Muscle layer of duodenum (tissue), 2 donors: ENCODE results near the gene PLPPR3.

Source experiments
- H3K27ac ChIP-seq: one replicate; pipeline ENCODE4 v1.7.0; 2013; ENCODE audit warnings: mild to moderate bottlenecking, low read length
- H3K27me3 ChIP-seq: one replicate; pipeline ENCODE4 v1.7.0; 2013; ENCODE audit warnings: low read depth, mild to moderate bottlenecking, control low read depth, low read length
- H3K36me3 ChIP-seq, 2 donors: one replicate each; pipeline ENCODE4 v1.7.0; 2013; ENCODE audit warnings: low read length in 2 of 2, control low read depth in 1 of 2, mild to moderate bottlenecking in 1 of 2; ENCODE audit not compliant: insufficient read depth in 2 of 2, control insufficient read depth in 1 of 2
- H3K4me1 ChIP-seq, 2 donors: one replicate each; pipeline ENCODE4 v1.7.0; 2013; ENCODE audit warnings: low read length in 2 of 2, mild to moderate bottlenecking in 2 of 2, control low read depth in 1 of 2, moderate library complexity in 1 of 2; ENCODE audit not compliant: insufficient read depth in 2 of 2, control insufficient read depth in 1 of 2
- H3K4me3 ChIP-seq, 2 donors: one replicate each; pipeline ENCODE4 v1.7.0; 2013; ENCODE audit warnings: low read length in 2 of 2, low read depth in 1 of 2, mild to moderate bottlenecking in 1 of 2
- H3K9me3 ChIP-seq, 2 donors: one replicate each; pipeline ENCODE4 v1.7.0; 2013; ENCODE audit warnings: low read length in 2 of 2, control low read depth in 1 of 2, mild to moderate bottlenecking in 1 of 2; ENCODE audit not compliant: control insufficient read depth in 1 of 2
- donor health status: healthy.

The PLPPR3 gene, protein sequence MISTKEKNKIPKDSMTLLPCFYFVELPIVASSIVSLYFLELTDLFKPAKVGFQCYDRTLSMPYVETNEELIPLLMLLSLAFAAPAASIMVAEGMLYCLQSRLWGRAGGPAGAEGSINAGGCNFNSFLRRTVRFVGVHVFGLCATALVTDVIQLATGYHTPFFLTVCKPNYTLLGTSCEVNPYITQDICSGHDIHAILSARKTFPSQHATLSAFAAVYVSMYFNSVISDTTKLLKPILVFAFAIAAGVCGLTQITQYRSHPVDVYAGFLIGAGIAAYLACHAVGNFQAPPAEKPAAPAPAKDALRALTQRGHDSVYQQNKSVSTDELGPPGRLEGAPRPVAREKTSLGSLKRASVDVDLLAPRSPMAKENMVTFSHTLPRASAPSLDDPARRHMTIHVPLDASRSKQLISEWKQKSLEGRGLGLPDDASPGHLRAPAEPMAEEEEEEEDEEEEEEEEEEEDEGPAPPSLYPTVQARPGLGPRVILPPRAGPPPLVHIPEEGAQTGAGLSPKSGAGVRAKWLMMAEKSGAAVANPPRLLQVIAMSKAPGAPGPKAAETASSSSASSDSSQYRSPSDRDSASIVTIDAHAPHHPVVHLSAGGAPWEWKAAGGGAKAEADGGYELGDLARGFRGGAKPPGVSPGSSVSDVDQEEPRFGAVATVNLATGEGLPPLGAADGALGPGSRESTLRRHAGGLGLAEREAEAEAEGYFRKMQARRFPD

GRCh38 chr19:821825-822503 lies at the start of gene PLPPR3:
Gene PLPPR3 (minus strand): TSS chr19:821955. CDS start chr19:821559, 396 bp downstream.
- H3K27me3 ChIP-seq: peaks cover 5% of the 10 kb centered on the region
- peaks cover 0 to 15% of the 10 kb centered on the region in 2 donors for H3K4me1 ChIP-seq
- no peaks in the 10 kb centered on the region for H3K36me3 ChIP-seq
- no peaks in the 10 kb centered on the region for H3K9me3 ChIP-seq
- no peak within 1 kb of the TSS for H3K27ac ChIP-seq
- peak within 1 kb of the TSS in 1 of 2 donors; percentile 55 for H3K4me3 ChIP-seq

- no peak overlapping the region for H3K27ac ChIP-seq
- no peaks in the 10 kb centered on the region for H3K27me3 ChIP-seq
- no peaks in the 10 kb centered on the region for H3K9me3 ChIP-seq
- H3K36me3 ChIP-seq: peaks cover 3 to 29% of the 10 kb centered on the region in 2 donors
- peaks cover 0 to 31% of the 10 kb centered on the region in 2 donors for H3K4me1 ChIP-seq
- no peak overlapping the region for H3K4me3 ChIP-seq
Observed at GRCh38 chr19:870963-871401, 49.2 kb upstream of the PLPPR3 start.

DNA sequence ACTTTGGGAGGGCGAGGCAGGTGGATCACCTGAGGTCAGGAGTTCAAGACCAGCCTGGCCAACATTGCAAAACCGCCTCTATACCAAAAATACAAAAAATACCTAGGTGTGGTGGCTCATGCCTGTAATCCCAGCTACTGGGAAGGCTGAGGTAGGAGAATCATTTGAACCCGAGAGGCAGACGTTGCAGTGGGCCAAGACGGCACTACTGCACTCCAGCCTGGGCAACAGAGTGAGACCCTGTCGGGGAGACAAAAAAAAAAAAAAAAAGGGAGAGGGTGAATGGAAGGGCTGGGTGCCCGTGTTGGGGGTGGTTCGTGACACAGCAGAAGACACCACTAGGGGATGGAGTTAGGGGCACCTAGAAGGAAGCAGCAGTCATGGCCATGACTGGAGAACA lies 48.6 kb upstream of the PLPPR3 start:
- no peak overlapping the region for H3K4me3 ChIP-seq
- H3K36me3 ChIP-seq: peaks cover 3 to 22% of the 10 kb centered on the region in 2 donors
- H3K27ac ChIP-seq: no peak overlapping the region
- peaks cover 0 to 31% of the 10 kb centered on the region in 2 donors for H3K4me1 ChIP-seq
- H3K27me3 ChIP-seq: no peaks in the 10 kb centered on the region
- H3K9me3 ChIP-seq: no peaks in the 10 kb centered on the region

DNA sequence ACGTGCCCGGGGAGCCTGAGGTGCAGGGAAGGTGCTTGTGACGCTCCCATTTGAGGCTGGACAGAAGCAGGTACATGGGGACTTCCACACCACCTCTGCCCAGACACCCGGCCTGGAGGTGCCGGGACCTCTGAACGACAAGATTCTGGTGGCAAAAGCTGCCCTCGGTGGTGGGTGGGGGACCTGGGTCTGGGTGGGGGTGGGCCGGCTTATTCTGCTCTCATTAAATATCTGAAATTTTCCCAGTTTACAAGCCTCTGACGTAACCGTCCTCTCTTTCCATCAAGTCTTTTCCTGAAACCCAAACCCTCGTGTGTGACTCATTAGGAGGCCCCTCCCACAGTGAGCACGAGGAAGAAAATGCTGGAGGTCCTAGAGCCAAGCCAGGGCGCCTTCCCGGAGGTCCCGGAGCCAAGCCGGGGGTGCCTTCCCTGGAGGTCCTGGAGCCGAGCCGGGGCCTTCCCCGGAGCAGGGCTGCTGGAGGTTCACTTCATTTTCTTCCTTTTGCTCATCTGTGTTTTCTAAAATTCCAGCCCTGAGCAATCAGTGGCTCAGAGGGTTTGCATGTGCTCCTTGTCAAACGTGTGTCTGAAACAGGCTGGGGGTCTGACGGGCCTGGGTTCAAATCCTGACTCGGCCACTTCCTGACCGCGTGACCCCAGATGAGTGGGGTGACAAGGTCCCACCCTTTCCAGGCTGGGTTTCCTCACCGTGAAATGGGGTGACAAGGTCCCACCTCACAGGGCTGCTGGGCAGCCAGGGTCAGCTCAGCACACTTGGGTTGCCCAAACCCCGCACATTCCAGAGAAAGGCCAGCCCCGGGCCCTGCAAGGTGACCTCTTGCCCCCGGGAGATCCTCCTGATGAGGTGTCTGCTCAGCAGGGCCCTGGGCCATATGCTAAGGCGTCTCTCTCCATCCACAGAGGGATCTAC lies 47.8 kb upstream of the PLPPR3 start:
- peaks cover 3 to 18% of the 10 kb centered on the region in 2 donors for H3K36me3 ChIP-seq
- peak overlapping the region; percentile 39 for H3K27ac ChIP-seq
- H3K9me3 ChIP-seq: no peaks in the 10 kb centered on the region
- peaks cover 0 to 31% of the 10 kb centered on the region in 2 donors for H3K4me1 ChIP-seq
- H3K4me3 ChIP-seq: no peak overlapping the region
- H3K27me3 ChIP-seq: no peaks in the 10 kb centered on the region

DNA sequence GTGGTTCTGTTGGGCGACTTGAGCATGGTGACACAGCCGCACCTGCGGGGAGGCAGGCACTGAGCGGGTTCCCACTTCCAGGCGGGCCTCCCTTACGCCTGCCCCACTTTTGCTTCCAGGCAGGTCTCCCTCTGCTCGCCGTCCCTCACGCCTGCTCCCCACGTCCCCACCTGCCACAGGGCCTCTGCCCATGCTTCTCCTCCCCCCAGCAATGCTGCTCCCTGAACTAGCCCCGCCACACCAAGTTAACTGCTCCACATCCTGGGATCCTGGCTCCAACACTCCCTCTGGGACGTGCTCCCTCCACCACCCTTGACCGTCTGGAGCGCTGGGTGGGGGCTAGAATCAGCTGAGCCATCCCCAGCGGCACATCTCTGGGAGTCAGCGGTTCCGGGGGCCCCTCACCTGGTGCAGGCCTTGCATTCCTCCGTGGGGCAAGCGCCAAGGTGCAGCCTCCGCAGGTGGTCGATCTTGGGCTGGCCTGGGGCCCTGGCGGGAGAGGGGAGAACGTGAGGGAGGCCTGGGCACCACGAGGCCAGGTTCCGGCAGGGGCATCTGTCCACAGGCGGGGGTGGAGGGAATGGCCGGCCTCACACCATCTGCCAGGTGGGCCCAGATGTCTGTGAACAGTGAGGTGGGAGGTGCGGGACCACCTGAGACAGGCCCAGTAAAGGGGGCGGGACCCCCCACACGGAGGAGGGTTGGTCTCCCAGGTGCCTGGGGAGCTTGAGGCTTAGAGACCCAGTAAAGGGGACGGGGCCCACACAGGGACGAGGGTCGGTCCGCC lies 46.9 kb upstream of the PLPPR3 start:
- Histone ChIP-seq H3K36me3 (peaks cover 3 to 14% of the 10 kb centered on the region in 2 donors), H3K4me1 (peaks cover 0 to 31% of the 10 kb centered on the region in 2 donors), H3K27me3 (no peaks in the 10 kb centered on the region), H3K4me3 (no peak overlapping the region), H3K27ac (no peak overlapping the region), H3K9me3 (no peaks in the 10 kb centered on the region)

DNA sequence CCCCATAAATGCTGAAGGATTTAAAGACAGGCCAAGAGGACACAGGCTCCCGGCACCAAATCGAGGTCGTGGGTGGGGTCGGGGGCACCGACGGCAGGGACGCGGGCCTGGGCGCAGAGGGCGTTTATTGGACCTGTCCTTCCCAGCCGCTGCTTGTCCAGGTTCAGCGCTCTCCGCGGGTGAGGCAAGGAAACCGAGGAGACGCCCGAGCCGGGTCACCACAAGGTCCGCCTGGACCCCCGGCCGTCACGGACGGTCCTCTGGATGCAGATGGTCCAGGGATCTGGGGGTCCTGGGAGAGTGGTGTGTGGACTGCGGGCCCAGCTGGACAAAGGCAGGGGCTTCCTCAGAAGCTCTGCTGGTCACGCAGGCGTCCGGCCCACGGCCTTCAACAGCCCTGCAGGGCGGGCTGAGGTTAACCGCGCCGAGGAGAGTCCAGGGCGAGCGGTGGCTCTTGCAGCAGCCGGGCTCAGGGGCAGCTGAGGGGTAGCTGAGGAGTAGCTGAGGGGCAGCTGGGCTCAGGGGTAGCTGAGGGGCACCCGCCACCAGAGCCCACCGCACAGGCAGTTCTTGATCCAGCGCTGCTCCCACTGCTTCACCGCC lies 46.2 kb upstream of the PLPPR3 start:
- Histone ChIP-seq H3K9me3 (no peaks in the 10 kb centered on the region), H3K27me3 (no peaks in the 10 kb centered on the region), H3K4me1 (peaks cover 0 to 33% of the 10 kb centered on the region in 2 donors), H3K4me3 (no peak overlapping the region), H3K27ac (no peak overlapping the region), H3K36me3 (peaks cover 3 to 14% of the 10 kb centered on the region in 2 donors)

DNA sequence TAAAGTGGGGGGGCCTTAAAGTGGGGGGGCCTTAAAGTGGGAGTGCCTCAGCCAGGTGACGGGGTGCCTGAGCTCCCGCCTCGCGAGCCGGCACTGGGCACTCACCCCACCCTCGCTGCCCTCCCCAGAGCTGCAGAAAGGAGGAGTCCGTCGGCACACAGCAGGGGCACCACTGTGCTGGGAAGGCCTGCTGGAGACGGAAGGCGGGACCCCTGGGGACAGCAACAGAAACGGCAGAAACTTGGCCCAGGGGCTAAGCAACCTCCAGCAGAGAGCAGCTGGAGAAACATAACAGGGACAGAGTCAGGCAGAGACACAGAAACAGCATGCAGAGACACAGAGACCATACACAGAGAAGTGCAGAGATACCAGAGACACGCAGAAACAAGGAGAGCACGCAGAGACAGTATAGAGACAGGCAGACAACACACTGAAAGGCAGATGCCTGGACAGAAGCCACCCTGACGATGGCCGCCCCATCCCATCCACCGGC lies 45.6 kb upstream of the PLPPR3 start:
- Histone ChIP-seq H3K36me3 (peaks cover 3 to 14% of the 10 kb centered on the region in 2 donors), H3K4me1 (peaks cover 0 to 35% of the 10 kb centered on the region in 2 donors)

GRCh38 chr19:866769-867300 lies 45.1 kb upstream of the PLPPR3 start:
- Histone ChIP-seq H3K4me3 (no peak overlapping the region), H3K9me3 (no peaks in the 10 kb centered on the region), H3K27me3 (no peaks in the 10 kb centered on the region), H3K4me1 (peaks cover 0 to 31% of the 10 kb centered on the region in 2 donors), H3K36me3 (peaks cover 3 to 14% of the 10 kb centered on the region in 2 donors), H3K27ac (no peak overlapping the region)

More for the DNA sequence above, 45.6 kb upstream of the PLPPR3 start:
- Histone ChIP-seq H3K4me3 (no peak overlapping the region), H3K9me3 (no peaks in the 10 kb centered on the region), H3K27me3 (no peaks in the 10 kb centered on the region), H3K27ac (no peak overlapping the region)

- Histone ChIP-seq H3K9me3 (no peaks in the 10 kb centered on the region), H3K4me3 (no peak overlapping the region), H3K4me1 (peaks cover 0 to 15% of the 10 kb centered on the region in 2 donors), H3K27ac (no peak overlapping the region), H3K36me3 (peaks cover 3 to 6% of the 10 kb centered on the region in 2 donors), H3K27me3 (no peaks in the 10 kb centered on the region)
Observed at GRCh38 chr19:863315-863620, 41.5 kb upstream of the PLPPR3 start.
